Hematopoietic multipotent progenitor cell treated with erythropoietin and hydrocortisone succinate and interleukin-3 and kit ligand, for 17 days (in vitro differentiated cells): Measurements from ENCODE around the gene C17orf50.

Source experiments
- DNase-seq: peaks from one replicate; pipeline ENCODE4 v3.0.0-alpha.2; 2015; ENCODE audit warnings: low spot score

Gene C17orf50

DNA sequence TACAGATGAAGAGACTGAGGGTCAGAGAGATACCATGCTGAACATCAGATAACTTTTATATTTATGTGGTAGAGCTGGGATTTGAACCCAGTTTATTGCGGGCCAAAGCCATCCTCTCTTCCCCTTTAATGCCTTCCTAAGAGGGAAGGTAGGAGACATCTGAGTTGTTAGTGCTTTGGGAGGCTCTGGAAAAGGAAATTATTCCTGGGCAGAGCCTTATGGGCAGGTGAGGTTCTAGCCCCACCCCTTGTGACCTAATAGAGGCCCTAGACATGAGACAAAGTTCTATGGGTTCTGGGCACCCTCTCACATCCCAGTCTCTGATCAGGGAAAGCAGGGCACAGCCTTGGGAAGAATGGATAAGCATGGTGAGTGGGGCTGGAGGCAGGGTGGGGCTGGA lies at the start of gene C17orf50:
C17orf50 (plus strand) TSS at position 301 of the 400 bp plus-strand sequence; CDS start at position 356, 55 bp downstream.
- no peak for DNase-seq

DNA sequence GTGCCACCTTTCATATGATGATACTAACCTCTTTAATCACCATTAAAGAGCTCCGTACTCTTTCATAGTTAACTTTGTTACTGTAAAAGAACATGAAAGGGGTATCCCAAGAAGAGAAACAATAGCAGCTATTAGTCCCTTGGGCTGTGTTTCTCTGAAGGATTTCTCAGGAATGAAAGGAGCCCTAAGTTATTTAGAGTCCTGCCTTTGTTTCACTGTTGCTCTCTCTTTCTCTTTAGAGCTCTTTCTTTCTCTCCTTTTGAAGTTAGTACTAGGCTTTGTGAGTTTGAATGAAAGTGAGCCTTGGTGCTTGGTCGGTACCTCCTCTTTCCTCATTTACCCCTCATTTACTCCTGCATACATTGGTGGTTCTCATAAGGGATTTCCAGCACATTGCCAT lies 49.7 kb upstream of the C17orf50 start:
- DNase-seq = no peak

DNA sequence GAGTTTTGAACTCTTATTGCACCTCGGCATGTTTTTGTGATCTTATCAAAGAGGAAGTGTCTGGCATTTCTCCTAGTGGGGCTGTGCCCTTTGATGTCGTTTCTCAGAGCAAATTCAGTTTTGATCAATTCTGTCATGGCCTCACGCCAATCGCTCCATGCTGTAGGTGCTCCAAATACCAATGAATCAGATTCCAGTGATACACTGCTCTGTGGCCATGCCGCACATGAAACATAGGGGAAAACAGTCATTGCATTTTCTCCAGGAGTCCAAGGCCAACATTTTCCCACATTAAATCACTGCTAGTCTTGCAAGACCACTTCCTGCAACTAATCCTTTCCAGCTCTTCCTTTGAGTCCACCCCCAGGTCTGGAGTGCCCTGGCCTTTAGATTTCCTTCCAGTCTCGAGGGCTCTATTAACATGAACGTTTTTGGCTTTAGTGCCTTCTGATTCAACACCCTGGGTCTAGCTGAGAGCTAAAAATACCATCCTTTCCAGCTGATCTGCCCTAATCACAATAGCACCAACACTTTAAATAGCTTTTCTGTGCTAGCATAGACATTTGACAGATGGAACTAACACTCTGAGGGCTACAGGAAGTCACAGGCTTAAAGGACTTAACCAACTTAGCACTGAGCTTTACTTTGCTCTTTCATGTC lies 47.5 kb upstream of the C17orf50 start:
- no peak for DNase-seq

DNA sequence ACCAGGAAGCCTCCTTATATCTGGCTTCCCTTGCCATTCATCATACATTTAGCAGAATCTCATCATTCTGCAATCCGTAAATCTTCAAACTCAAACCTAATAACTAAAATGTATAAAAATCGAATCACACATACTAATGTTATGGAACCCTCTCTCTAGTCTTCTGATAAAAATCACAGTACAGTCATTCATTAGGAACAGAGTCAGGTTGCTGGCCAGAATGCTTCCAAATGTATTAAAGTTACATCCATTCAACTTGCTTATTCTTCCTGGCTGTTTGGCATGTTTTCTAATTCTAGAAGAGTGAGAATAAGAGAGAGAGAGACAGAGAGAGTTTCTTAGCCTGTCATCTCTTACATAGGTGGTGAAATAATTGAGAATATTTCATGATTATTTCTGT lies 45.7 kb upstream of the C17orf50 start:
- no peak for DNase-seq

DNA sequence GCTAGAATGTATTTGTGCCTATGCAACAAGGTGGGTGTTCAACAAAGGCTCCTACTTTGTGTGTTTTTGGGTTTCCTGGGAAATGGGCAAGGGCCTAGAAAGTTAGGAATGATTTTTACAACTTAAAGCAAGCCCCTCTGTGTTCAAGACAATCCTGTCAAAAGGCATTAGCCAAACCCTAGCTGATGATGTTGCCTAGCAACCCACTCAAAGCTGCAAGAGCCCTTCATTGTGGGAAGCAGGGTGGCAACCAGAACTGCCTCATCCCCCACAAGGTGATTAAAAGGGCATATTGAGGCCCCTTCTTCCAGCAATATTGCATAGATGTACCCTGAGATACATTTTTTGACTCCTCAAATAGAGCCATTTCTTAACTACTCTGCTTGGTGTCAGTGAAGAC lies 45.3 kb upstream of the C17orf50 start:
- DNase-seq = no peak

DNA sequence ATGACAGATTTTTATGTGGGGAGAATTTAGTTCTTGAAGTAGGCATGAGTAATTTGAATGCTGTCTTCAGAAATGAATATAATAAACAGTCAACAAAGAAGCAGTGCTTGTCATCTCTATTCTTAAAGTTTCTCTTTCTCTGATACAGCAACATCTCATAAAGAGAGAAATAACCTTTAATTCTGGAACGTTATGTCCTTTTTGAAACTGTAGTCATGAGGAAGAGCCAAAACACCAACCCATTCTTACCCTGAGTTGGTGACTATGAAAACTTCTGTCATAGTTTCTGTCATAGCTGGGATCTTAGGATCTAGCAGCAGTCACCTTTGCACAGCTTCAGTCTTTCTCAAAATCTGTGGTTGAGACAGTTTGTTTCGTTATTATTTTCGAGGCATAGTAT lies 44.5 kb upstream of the C17orf50 start:
- no peak for DNase-seq

DNA sequence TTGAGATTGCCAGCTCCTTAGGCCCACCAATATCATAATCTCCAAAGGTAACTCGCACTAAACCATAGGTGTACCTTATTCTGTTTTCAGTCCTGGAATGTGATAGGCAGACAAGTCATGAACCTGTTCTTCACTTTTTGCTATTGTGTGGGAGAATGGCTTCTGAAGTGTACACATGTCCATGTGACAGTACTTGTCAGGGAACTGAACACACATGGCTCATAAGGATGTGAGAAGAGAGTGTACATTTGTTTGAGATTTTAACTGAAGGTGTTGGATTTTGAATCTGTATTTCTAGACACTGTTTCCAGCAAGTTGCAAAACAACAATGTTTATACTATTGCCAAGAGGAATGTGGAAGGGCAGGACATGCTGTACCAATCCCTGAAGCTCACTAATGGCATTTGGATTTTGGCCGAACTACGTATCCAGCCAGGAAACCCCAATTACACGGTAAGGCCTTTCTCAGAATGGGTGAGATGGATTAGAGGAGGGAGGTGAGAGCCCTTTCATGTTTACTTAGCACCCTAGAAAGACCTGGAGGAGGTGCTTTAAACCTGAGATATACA lies 43.7 kb upstream of the C17orf50 start:
- DNase-seq = no peak

DNA sequence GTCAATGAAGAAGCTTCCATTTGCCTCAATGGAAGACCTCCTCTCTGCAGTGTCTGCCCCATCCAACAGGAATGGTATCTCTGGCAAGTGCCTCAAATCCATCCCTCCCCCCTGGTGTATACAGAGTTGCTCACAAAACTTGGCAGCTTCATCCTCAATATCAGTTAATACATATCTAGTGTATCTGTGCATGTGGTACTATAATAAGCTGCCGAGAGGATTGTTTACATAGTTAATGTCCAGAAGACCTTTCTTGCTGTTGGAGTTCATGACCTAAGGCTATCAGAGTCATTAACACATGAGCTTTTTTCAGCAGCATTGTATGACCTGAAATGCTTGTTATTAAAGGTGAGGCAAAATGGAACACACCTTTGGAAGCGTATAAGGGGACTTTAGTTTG lies 43.2 kb upstream of the C17orf50 start:
- no peak for DNase-seq

DNA sequence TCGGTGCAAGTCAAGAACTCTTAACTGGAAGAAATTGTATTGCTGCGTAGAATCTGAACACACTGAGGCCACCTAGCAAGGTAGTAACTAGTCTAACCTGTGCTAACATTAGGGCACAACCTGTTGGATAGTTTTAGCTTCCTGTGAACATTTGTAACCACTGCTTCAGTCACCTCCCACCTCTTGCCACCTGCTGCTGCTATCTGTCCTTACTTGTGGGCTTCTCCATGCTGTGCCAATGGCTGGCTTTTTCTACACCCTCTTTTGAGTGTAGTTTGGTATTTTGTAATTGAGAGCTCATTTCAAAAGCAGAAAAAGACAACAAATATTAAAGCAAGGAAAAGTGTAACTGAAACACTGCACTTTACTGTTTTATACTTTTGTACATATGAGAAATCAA lies 37.0 kb upstream of the C17orf50 start:
- DNase-seq = no peak

DNA sequence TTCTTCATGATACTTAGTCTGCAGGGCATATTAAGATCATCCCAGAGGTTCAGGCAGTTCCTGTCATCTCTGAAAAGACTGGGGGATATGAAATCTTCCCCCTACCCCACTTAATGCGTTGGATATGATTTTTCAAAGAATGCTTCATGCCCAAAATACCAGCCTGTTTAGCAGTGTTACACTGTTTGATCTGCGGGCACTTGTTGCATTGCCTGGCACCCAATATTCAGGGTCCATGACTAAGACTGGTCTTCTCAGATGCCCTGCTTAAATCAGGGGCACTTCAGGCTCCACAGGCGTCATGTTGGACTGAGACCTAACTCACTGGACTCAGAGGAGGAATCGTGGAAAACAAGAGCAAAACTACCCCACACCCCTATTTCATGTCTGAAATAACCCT lies 35.6 kb upstream of the C17orf50 start:
- DNase-seq = no peak

DNA sequence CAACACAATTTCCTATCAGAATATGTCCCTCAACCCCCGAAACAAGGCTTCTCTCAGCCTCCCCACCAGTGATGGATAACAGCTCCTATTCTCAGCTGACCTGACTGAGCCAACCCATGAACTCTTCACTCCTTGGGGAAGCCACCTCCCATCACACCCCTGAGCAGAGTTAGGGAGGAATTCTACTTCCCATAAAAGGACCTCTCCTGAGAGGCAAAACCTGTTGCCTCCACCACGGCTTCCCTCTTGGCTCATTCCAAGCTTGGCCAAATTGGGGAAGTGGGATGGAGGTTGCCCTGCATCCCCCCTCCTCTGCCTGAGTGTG lies 34.9 kb upstream of the C17orf50 start:
- DNase-seq = no peak

DNA sequence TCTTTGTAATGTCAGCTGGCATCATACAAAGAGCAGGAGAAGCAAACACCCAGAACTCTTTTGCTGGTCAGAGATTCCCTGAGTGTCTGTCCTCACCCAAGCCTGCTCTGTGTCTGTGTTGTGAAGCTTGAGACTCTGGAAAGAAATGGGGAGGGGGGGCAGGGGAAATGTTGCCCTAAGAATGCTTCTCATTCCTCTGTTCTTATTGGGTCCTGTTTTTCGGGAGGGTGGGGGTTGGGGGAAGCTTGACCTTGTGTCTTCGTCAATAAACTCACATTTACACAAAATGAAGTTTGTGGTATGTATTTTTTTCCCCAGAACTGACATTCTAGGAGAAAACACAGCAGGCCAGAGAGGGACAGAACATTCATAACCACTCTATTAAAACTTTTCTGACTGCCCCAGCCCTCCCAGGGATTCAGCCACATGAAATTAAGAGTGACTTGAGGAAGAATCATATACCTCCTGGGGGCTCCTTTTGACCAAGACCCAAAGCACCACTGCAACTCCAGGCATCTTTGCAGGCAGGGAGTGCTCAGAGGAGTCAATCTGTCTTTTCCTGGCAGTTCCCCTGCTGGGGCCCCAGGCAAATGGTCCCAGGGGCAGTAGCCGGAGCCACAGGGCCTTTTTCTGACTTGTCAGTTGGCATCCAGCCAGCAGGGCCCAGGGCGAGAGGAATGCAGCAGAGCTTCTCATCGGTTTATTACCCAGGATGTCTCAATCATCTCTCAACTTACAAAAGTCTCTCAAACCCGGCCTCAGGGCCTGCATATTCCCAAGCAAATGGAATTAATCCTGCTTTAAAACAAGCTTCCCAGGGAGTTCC lies 34.3 kb upstream of the C17orf50 start:
- DNase-seq = no peak

DNA sequence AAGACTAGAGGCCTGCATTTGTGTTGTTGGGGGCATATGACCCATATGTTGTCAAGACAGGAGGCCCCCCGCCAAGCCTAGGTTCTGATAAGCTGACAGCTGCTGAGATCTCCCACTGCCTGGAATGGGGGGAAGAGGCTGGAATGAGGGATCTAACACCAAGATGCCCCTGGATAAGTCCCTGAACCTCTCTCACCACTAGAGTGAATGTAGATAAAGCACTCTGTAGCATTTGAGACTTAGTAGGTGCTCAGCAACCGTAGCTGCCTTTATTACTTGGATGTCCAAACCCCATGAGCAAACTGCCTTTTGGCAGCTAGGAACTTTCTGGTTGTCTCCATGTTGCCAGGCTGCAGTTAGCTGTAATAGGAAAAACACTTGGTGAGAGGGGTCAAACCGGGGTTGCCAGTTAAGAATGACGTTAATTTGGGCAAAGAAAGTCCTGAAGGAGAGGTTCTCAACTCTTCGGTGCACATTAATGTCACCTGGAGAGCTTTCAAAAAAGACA lies 33.7 kb upstream of the C17orf50 start:
- DNase-seq = no peak

DNA sequence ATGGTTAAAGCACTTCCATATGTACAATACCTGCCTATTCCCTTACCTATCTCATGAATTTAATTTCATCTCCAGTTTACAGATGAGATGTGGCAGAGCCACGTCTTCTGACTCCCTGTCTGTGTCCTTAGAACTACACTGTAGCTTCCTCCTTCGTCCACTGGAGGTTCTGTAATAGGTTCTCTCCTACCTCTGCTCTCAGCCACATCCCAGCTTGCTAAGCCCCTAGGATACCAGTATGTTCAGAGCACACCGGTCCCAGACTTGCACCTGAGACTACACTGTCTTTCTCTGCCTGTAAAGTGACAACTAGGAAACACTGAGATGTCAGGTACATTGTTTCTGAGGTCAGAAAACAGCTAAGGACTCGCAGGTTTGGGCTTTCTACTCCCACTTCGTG lies 33.1 kb upstream of the C17orf50 start:
- DNase-seq = no peak

DNA sequence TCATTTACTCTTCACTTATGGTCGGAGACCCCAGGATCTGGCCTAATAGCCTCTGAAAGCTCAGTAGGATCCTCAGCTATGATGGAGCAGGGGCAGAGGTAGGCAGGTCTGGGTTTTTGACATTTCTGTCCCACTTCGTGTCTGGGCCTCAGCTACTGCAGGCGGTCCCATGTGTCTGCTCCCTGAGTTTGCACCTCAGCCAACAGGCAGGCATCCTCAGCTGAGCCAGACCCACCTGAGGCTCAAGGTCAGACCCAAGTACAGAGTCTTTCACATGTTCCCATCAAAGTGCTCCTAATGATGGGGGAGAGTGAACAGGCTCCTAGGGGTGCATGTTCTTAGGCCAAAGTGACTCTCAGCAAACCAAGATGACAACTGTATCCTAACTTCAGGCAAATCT lies 32.1 kb upstream of the C17orf50 start:
- no peak for DNase-seq

DNA sequence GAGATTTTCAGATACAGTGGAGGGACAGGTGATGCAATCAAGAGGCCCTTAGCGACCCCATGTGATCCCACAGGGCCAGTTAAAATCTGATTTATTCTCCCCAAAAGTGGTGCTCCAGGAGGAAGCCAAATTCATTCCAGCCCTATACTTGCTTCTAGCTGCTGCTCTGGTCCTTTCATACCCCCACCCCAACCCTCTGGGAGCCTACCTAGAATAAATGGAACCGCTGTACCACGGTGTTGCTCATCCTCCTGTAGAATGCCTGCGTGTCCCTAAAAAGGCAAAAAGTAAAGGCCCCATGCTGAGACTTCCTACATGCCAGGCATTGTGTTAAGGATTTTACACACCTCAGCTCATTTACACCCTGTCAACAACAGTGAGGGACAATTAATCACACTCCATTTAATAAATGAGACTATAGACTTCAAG lies 31.3 kb upstream of the C17orf50 start:
- no peak for DNase-seq

DNA sequence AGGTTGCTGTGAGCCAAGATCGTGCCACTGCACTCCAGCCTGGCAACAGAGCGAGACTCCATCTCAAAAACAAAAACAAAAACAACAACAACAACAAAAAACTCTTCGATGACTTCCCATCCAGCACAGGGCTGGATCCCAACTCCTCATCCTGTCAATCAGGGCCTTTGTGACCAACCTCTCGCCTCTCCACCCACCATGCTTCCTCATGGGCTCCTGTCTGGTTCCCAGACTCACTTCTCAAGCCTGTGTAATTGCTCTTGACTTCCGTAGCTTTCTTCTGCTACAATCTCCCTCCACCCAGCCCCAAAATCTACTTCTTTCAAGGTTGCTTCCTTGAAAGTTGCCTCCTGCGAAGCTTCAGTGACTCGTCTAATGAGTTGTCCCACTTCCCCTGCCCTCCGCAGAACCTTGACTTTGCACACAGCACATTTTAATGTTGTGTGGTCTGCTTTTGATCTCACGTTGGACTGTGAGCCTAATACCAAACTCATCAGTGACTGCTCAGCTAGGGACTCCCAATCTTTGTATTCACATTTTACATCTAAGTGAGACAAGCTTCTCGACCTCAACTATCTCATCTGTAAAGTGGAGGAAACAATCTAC lies 30.2 kb upstream of the C17orf50 start:
- no peak for DNase-seq

DNA sequence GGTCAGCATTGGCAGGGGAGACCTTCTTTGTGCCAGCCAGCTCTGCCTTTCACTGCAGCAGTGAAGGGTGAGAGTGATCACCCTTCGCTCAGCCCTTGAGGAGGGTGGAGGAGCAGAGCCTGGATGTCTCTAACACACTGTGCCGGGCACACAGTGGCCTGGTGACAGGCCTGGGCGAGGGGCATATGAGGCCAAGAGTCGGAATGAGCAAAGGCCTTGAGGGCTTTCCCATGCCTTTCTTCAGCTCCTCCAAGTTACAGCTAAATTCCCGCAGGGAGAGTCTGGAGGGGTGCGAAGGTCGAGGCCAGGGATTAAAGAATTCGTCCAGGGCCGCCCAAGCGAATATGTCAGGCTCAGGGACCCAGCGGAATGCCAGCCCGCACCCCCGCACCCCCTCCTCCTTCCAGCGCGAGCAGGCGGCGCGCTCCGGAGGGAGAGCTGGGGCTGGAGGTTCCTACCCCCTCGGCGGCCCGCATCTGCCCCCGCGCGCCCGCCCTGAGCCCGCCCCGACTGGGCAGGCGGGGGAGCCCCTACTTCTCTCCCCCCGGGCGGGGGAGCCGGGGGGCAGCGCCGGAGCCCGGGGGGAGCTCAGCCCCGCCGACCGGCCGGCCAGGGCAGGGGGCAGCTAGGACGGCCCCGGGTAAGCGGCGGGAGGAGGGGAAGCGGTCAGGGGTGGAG lies 29.3 kb upstream of the C17orf50 start, which contains the start of gene RASL10B:
RASL10B (plus strand) TSS at position 401 of the 678 bp plus-strand sequence. CDS start 3,546 bp downstream, outside the sequence.
- no peak for DNase-seq

DNA sequence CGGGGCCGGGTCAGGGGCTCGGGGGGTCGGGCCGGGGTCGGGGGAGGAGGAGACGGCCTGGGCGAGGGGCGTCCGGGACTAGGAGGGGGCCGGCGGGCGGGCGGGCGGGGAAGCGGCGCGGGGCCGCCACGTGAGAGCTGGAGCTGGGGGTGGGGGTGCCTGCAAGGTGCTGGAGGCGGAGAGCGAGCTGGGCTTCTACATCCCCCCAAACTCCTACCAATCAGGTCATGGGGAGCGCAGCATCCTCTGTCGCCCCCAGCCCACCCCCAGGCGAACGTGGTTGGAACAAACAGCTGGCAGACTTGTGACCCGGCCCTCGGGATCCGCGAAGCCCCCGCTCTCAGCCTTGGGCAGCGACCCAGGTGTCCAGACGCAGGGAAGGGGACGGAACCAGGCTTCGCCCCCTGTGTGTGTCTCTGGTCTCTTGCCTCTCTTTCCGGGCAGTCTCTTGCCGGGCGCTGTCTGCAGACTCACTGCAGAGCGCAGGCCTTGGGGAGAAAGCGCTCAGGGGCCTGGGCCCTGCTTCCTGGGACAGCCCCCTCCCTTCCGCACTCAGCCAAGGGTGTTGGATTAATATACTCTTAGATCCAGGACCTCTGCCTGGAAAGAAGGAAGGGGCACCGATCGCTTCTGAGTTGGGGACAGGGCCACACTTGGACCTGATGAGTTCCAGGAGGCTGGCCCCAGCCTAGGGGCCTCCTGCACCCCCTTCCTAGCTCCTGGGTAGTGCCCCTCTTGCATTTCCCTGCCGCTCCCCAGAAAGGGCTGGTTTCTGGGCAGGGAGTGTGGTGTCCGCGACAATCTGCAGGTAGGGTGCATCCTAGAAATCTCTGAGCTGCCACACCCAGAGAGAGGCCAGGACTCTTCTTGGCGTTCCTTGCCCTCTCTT lies 28.5 kb upstream of the C17orf50 start:
- no peak for DNase-seq

DNA sequence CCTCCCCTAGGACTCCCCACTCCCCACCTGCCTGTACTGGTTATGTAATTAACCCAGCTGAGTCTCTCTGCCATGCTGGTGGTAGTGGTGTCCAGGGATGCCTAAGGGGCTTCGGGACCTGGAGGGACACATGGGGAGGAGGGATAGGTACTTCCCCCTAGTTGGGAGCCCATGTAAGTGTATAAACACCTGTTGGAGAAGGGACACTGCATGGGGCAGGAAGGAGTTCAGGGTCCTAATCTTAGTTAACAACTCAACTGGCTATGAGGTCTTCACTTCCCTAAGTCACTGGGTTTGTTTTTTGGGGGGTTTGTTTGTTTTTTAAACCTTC lies 27.9 kb upstream of the C17orf50 start:
- no peak for DNase-seq

DNA sequence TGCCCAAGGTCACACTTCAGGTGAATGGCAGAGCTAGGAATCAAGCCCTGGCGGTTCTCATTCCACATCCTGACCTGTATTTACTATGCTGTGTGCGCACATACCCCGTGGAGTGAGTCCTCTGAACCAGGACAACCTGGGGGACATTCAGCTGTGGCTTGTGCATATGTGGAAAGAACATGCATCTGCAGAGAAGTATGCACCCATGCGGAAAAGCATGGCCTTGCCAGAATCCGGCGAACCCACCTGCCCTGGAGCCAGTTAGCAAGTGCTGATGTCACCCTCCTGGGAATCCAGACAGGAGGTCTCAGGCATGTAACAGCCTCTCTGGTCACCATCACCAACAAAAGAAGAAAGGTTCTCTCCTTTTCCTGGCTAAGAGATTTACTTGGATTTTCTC lies 27.3 kb upstream of the C17orf50 start:
- DNase-seq = no peak
